HUES6 (cell line): ENCODE data around the gene ZKSCAN5.

Experiments
- H3K27ac ChIP-seq: 2 replicates; pipeline ENCODE4 v1.7.0; 2013; ENCODE audit warnings: low read depth, mild to moderate bottlenecking, low read length, inconsistent platforms
- H3K27me3 ChIP-seq: 2 replicates; pipeline ENCODE4 v1.6.1; 2013; ENCODE audit warnings: low read length; ENCODE audit not compliant: control insufficient read depth, insufficient read depth
- H3K36me3 ChIP-seq: 2 replicates; pipeline ENCODE4 v1.6.1; 2013; ENCODE audit warnings: low read length; ENCODE audit not compliant: control insufficient read depth, insufficient read depth
- H3K4me1 ChIP-seq: 2 replicates; pipeline ENCODE4 v1.6.1; 2013; ENCODE audit warnings: low read length; ENCODE audit not compliant: control insufficient read depth, insufficient read depth
- H3K4me3 ChIP-seq: 2 replicates; pipeline ENCODE4 v1.5.1; 2013; ENCODE audit warnings: low read depth, low read length
- H3K9ac ChIP-seq: one replicate; pipeline ENCODE4 v1.6.1; 2013; ENCODE audit warnings: mild to moderate bottlenecking, low read length
- H3K9me3 ChIP-seq: 2 replicates; pipeline ENCODE4 v1.6.1; 2013; ENCODE audit warnings: low read depth, low read length; ENCODE audit not compliant: control insufficient read depth, insufficient read depth

Gene ZKSCAN5

GRCh38 chr7:99504603-99505323, at the start of gene ZKSCAN5:
Gene ZKSCAN5, plus strand, starts transcription at chr7:99504662. Its CDS starts 1,383 bp downstream, at chr7:99506045.
- Histone ChIP-seq H3K27ac (peak within 1 kb of the TSS; percentile 78; the same call in 1 of the 2 replicates), H3K9me3 (no peaks in the 10 kb centered on the region), H3K27me3 (no peaks in the 10 kb centered on the region), H3K4me3 (peak within 1 kb of the TSS; percentile 86), H3K36me3 (no peaks in the 10 kb centered on the region), H3K4me1 (no peaks in the 10 kb centered on the region), H3K9ac (peak within 1 kb of the TSS; percentile 85)

- Histone ChIP-seq H3K36me3 (peaks cover 98% of the 10 kb centered on the region), H3K4me3 (no peak overlapping the region), H3K27me3 (no peaks in the 10 kb centered on the region), H3K9me3 (no peaks in the 10 kb centered on the region), H3K4me1 (no peaks in the 10 kb centered on the region), H3K9ac (no peak overlapping the region), H3K27ac (no peak overlapping the region)
These were observed 48.6 kb upstream of the ZKSCAN5 start for GRCh38 chr7:99455874-99456273.

GRCh38 chr7:99456288-99456687, 48.2 kb upstream of the ZKSCAN5 start:
- Histone ChIP-seq H3K27ac (no peak overlapping the region), H3K9me3 (no peaks in the 10 kb centered on the region), H3K4me1 (no peaks in the 10 kb centered on the region), H3K9ac (no peak overlapping the region), H3K27me3 (no peaks in the 10 kb centered on the region), H3K4me3 (no peak overlapping the region), H3K36me3 (peaks cover 98% of the 10 kb centered on the region)

- Histone ChIP-seq H3K27ac (no peak overlapping the region), H3K4me1 (no peaks in the 10 kb centered on the region), H3K4me3 (no peak overlapping the region), H3K9me3 (no peaks in the 10 kb centered on the region), H3K36me3 (peaks cover 93% of the 10 kb centered on the region), H3K9ac (no peak overlapping the region), H3K27me3 (no peaks in the 10 kb centered on the region)
These were observed 47.3 kb upstream of the ZKSCAN5 start for GRCh38 chr7:99457050-99457649.

DNA sequence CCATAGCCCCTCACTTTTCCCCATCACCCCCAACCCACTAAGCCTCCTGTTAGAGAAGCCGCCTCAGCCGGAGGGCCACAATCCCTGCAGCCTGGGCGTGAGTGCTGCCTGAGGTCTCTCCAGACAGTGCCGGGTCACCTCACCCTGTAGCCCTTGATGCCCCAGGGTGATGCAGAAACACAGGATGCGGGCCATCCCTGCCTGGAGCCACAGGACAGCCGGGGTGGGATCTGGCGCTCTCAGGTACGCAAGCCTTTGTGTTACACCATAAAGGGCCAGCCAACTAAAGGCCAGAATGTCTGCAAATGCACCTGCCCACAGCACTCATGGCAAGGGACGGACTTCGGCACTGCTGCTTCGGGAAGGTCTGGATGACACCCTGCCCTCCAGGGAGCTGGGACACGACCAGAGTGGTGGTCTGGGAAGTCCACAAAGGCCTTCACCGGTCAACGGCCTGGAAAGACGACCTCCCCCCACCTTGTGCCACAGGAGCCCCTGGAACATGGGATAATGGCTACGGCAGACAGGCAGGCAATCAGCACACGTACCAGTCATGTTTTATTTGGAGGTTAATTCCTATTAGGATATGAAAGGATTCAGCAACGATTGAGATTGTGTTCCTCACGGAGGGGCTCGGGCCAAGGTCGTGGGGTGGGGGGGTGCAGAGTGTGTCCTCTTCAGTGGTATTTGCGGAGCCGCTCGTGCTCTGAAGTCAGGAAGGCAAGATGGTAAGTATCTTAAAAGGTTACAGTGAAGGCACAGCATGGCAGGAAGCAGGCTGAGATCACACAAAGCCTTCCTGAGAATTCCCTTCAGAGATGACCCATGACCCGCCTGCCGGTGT, 46.6 kb upstream of the ZKSCAN5 start:
- H3K27ac ChIP-seq: no peak overlapping the region
- no peaks in the 10 kb centered on the region for H3K9me3 ChIP-seq
- H3K36me3 ChIP-seq: peaks cover 90% of the 10 kb centered on the region
- H3K4me3 ChIP-seq: no peak overlapping the region
- no peaks in the 10 kb centered on the region for H3K4me1 ChIP-seq
- no peaks in the 10 kb centered on the region for H3K27me3 ChIP-seq
- H3K9ac ChIP-seq: no peak overlapping the region

GRCh38 chr7:99459087-99459486, 45.4 kb upstream of the ZKSCAN5 start:
- no peak overlapping the region for H3K27ac ChIP-seq
- H3K27me3 ChIP-seq: no peaks in the 10 kb centered on the region
- peaks cover 89% of the 10 kb centered on the region for H3K36me3 ChIP-seq
- no peak overlapping the region for H3K9ac ChIP-seq
- H3K4me1 ChIP-seq: no peaks in the 10 kb centered on the region
- H3K9me3 ChIP-seq: no peaks in the 10 kb centered on the region
- no peak overlapping the region for H3K4me3 ChIP-seq

GRCh38 chr7:99460651-99461050, 43.8 kb upstream of the ZKSCAN5 start:
- Histone ChIP-seq H3K36me3 (peaks cover 74% of the 10 kb centered on the region), H3K9ac (no peak overlapping the region), H3K9me3 (no peaks in the 10 kb centered on the region), H3K27ac (no peak overlapping the region), H3K4me3 (no peak overlapping the region), H3K27me3 (no peaks in the 10 kb centered on the region), H3K4me1 (no peaks in the 10 kb centered on the region)

- Histone ChIP-seq H3K4me1 (no peaks in the 10 kb centered on the region), H3K4me3 (no peak overlapping the region), H3K36me3 (peaks cover 69% of the 10 kb centered on the region), H3K9ac (no peak overlapping the region), H3K9me3 (no peaks in the 10 kb centered on the region), H3K27ac (no peak overlapping the region), H3K27me3 (no peaks in the 10 kb centered on the region)
These were observed 43.2 kb upstream of the ZKSCAN5 start for GRCh38 chr7:99461221-99461620.

DNA sequence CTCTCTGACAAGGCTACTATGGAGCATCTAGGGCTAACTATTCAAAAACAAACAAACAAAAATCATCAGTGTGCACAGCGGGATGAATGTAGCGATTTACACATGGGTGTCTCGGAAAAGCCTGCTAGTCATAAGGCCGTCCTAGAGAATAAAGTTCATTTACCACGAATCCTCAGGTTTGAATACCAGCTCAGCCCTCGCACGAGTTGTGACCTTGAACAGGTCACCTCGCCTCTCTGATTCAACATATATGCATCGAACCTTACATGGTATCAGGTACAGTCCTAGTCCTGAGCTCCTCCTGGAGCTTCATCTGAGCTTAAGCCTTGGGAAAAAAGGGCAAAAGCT, 39.1 kb upstream of the ZKSCAN5 start:
- peak overlapping the region; percentile 93 for H3K27ac ChIP-seq
- no peaks in the 10 kb centered on the region for H3K27me3 ChIP-seq
- H3K9me3 ChIP-seq: no peaks in the 10 kb centered on the region
- 0 out of 2 replicates have a peak, but pooled peaks cover 4% of the 10 kb centered on the region for H3K4me1 ChIP-seq
- peak overlapping the region; percentile 97 for H3K9ac ChIP-seq
- peaks cover 27% of the 10 kb centered on the region for H3K36me3 ChIP-seq
- H3K4me3 ChIP-seq: peak overlapping the region; percentile 96

DNA sequence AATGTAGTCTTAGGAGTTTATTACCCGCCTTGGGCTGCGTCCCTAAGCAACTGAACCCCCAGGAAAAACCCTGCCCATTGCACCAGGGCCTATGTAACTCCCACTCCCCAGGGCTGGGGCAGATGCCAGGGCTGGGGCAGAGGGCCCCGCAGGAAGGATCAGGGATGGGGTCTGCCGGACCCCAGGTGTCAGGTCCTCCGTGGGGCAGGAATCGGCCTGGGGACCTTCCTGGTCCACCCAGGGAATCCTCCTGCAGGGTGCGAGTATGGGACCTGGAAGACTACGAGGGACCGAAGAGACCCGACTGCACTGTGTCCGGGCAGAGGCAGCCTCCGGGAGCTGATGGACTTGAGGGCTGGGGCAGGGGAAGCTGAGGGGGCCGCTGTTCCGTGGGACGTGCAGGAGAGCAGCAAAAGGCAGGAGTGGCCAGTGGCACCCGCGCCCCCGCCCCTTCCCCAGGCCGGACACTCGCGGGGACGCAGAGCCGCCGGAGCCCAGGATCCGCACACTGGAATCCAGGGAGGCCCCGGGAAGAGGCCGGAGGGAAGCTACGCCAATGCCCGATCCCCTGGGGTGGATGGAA, 36.0 kb upstream of the ZKSCAN5 start:
- 0 out of 2 replicates have a peak, but pooled peaks cover 4% of the 10 kb centered on the region for H3K4me1 ChIP-seq
- H3K4me3 ChIP-seq: no peak overlapping the region
- H3K9me3 ChIP-seq: no peaks in the 10 kb centered on the region
- peaks cover 6% of the 10 kb centered on the region for H3K36me3 ChIP-seq
- H3K27me3 ChIP-seq: no peaks in the 10 kb centered on the region
- H3K9ac ChIP-seq: no peak overlapping the region
- no peak overlapping the region for H3K27ac ChIP-seq
